Hepatocyte (in vitro differentiated cells): ENCODE results near the gene MBD5.

Experiments
- EZH2 ChIP-seq: fragments of 200-600 bp; sonication (generic); IDR thresholded peaks from 2 replicates; pipeline ENCODE4 v1.6.1; 2016; ENCODE audit warnings: antibody characterized with exemption, mild to moderate bottlenecking, borderline replicate concordance
- EZH2phosphoT487 ChIP-seq: fragments of 200-600 bp; sonication (generic); IDR thresholded peaks from one replicate; pipeline ENCODE4 v1.6.1; 2018; ENCODE audit warnings: antibody characterized with exemption, mild to moderate bottlenecking, low read depth, moderate library complexity; ENCODE audit not compliant: unreplicated experiment, severe bottlenecking
- TF ChIP-seq, protein P1 (sequence below): fragments of 200-600 bp; sonication (generic); IDR thresholded peaks from 2 replicates; pipeline ENCODE4 v1.5.1; 2016; ENCODE audit warnings: antibody characterized with exemption, mild to moderate bottlenecking; ENCODE audit not compliant: poor library complexity

GRCh38 chr2:148527488-148528340 lies 506.8 kb downstream of the MBD5 start:
- TF ChIP-seq, protein P1, sequence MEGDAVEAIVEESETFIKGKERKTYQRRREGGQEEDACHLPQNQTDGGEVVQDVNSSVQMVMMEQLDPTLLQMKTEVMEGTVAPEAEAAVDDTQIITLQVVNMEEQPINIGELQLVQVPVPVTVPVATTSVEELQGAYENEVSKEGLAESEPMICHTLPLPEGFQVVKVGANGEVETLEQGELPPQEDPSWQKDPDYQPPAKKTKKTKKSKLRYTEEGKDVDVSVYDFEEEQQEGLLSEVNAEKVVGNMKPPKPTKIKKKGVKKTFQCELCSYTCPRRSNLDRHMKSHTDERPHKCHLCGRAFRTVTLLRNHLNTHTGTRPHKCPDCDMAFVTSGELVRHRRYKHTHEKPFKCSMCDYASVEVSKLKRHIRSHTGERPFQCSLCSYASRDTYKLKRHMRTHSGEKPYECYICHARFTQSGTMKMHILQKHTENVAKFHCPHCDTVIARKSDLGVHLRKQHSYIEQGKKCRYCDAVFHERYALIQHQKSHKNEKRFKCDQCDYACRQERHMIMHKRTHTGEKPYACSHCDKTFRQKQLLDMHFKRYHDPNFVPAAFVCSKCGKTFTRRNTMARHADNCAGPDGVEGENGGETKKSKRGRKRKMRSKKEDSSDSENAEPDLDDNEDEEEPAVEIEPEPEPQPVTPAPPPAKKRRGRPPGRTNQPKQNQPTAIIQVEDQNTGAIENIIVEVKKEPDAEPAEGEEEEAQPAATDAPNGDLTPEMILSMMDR = no peak
- TF ChIP-seq EZH2 (no peak), EZH2phosphoT487 (no peak)
